IMR-90 (cell line): ENCODE measurements around the gene ARHGAP21.

Experiments used
- BHLHE40 ChIP-seq: fragments of 150-350 bp; IDR thresholded peaks from 2 replicates; pipeline ENCODE4 v1.6.1; 2016; ENCODE audit warnings: mild to moderate bottlenecking, low read depth, low read length
- CEBPB ChIP-seq: IDR thresholded peaks from 2 replicates; pipeline ENCODE4 v1.6.1; 2012; ENCODE audit warnings: low read depth, low read length, improper control_type of control experiment
- CTCF ChIP-seq: conservative IDR thresholded peaks from 2 replicates; pipeline ENCODE4 v1.5.1; 2012; ENCODE audit warnings: mild to moderate bottlenecking, low read depth, low read length, improper control_type of control experiment
- MAFK ChIP-seq: IDR thresholded peaks from 2 replicates; pipeline ENCODE4 v1.6.1; 2012; ENCODE audit warnings: low read depth, low read length, improper control_type of control experiment
- POLR2A ChIP-seq: IDR thresholded peaks from 2 replicates; pipeline ENCODE4 v1.6.1; 2012; ENCODE audit warnings: mild to moderate bottlenecking, low read depth, low read length
- RAD21 ChIP-seq: IDR thresholded peaks from 2 replicates; pipeline ENCODE4 v1.6.1; 2012; ENCODE audit warnings: low read length, improper control_type of control experiment
- SMC3 ChIP-seq: fragments of 150-350 bp; IDR thresholded peaks from 2 replicates; pipeline ENCODE4 v1.6.1; 2016; ENCODE audit warnings: low read depth, mild to moderate bottlenecking, antibody characterized with exemption, low read length, moderate library complexity
- TF ChIP-seq, protein P1 (sequence below): fragments of 150-350 bp; IDR thresholded peaks from 2 replicates; pipeline ENCODE4 v1.6.1; 2016; ENCODE audit warnings: low read depth, mild to moderate bottlenecking, low read length, moderate library complexity, borderline replicate concordance
- TF ChIP-seq, protein P2 (sequence below): fragments of 150-350 bp; IDR thresholded peaks from 2 replicates; pipeline ENCODE4 v1.6.1; 2017; ENCODE audit warnings: mild to moderate bottlenecking, antibody characterized with exemption, low read length, low read depth

DNA sequence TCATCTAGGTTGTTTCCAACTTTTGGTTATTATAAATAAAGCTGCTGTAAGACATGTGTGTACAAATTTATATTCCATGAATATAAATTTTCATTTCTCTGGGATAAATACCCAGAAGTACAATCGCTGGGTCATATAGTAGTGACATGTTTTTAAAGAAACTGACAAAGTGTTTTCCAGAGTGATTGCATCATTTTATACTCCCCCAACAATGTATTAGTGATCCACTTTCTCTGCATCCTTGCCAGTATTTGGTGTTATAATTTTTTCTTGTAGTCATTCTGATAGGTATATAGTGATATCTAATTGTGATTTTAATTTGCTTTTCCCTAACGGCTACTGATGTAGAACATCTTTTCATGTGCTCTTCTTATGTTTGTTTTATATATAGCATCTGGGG lies 27.0 kb upstream of the ARHGAP21 start:
- TF ChIP-seq BHLHE40 (no peak), POLR2A (no peak), CTCF (no peak), CEBPB (peak; percentile 50), SMC3 (no peak), RAD21 (no peak), MAFK (no peak)
- TF ChIP-seq, protein P1, sequence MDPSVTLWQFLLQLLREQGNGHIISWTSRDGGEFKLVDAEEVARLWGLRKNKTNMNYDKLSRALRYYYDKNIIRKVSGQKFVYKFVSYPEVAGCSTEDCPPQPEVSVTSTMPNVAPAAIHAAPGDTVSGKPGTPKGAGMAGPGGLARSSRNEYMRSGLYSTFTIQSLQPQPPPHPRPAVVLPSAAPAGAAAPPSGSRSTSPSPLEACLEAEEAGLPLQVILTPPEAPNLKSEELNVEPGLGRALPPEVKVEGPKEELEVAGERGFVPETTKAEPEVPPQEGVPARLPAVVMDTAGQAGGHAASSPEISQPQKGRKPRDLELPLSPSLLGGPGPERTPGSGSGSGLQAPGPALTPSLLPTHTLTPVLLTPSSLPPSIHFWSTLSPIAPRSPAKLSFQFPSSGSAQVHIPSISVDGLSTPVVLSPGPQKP, result no peak
- TF ChIP-seq, protein P2, sequence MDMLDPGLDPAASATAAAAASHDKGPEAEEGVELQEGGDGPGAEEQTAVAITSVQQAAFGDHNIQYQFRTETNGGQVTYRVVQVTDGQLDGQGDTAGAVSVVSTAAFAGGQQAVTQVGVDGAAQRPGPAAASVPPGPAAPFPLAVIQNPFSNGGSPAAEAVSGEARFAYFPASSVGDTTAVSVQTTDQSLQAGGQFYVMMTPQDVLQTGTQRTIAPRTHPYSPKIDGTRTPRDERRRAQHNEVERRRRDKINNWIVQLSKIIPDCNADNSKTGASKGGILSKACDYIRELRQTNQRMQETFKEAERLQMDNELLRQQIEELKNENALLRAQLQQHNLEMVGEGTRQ, result no peak
